CD14-positive monocyte (primary cell): ENCODE results near the gene BAIAP2L1. TPM values are rescaled to one million over a fixed set of nuclear protein-coding genes. Genes with fewer than 3 reads are reported as not detected.

ENCODE experiments used
- DNase-seq, 3 donors: peaks; one replicate each; pipeline ENCODE4 v3.0.0-alpha.2; 2011 to 2022
- H2AFZ ChIP-seq: 2 replicates; pipeline ENCODE4 v1.6.0; 2012; ENCODE audit warnings: mild to moderate bottlenecking, low read depth, low read length, inconsistent platforms; ENCODE audit not compliant: insufficient read depth, poor library complexity, severe bottlenecking
- H3K27ac ChIP-seq, 2 donors: 1 replicate in 1 of 2; 2 replicates in 1 of 2; pipeline ENCODE4 v1.5.1; 2012 to 2013; ENCODE audit warnings: low read length in 2 of 2, control low read depth in 1 of 2, inconsistent platforms in 1 of 2, low read depth in 1 of 2, mild to moderate bottlenecking in 1 of 2
- H3K27me3 ChIP-seq, 2 donors: one replicate each; pipeline versions ENCODE4 v1.6.0 to v1.6.1; 2011 to 2013; ENCODE audit warnings: low read length in 2 of 2; ENCODE audit not compliant: control insufficient read depth in 2 of 2, insufficient read depth in 2 of 2
- H3K36me3 ChIP-seq, 2 donors: replicated peaks in 1 of 2; 1 replicate in 1 of 2; 2 replicates in 1 of 2; pipeline versions ENCODE4 v1.5.1 to v1.6.1; 2012 to 2013; ENCODE audit warnings: low read length in 2 of 2, control low read depth in 1 of 2, inconsistent platforms in 1 of 2, mild to moderate bottlenecking in 1 of 2; ENCODE audit not compliant: insufficient read depth in 2 of 2, control insufficient read depth in 1 of 2
- H3K4me1 ChIP-seq, 2 donors: 1 replicate in 1 of 2; 2 replicates in 1 of 2; pipeline versions ENCODE4 v1.5.1 to v1.6.1; 2012 to 2013; ENCODE audit warnings: low read length in 2 of 2, control low read depth in 1 of 2, inconsistent platforms in 1 of 2, mild to moderate bottlenecking in 1 of 2, moderate library complexity in 1 of 2; ENCODE audit not compliant: insufficient read depth in 2 of 2, control insufficient read depth in 1 of 2
- H3K4me2 ChIP-seq: replicated peaks from 2 replicates; pipeline ENCODE3; 2012; ENCODE audit warnings: low read length, moderate library complexity, mild to moderate bottlenecking; ENCODE audit not compliant: poor library complexity, severe bottlenecking; ENCODE audit errors: extremely low read depth
- H3K4me3 ChIP-seq, 3 experiments: fragments of 200-600 bp in 1 of 3; sonication (generic) in 1 of 3; replicated peaks in 1 of 3; 1 replicate in 2 of 3; 2 replicates in 1 of 3; pipeline ENCODE4 v1.5.1; 2011 to 2013; ENCODE audit warnings: low read length in 3 of 3, mild to moderate bottlenecking in 3 of 3, control low read depth in 2 of 3, low read depth in 2 of 3, inconsistent platforms in 1 of 3, moderate library complexity in 1 of 3
- H3K79me2 ChIP-seq: 2 replicates; pipeline ENCODE4 v1.6.0; 2012; ENCODE audit warnings: mild to moderate bottlenecking, control low read depth, inconsistent platforms, low read length, moderate library complexity; ENCODE audit not compliant: insufficient read depth
- H3K9ac ChIP-seq: 2 replicates; pipeline ENCODE4 v1.6.0; 2017; ENCODE audit warnings: low read length, mild to moderate bottlenecking; ENCODE audit not compliant: insufficient read depth, poor library complexity, severe bottlenecking
- H3K9me3 ChIP-seq, 2 donors: replicated peaks in 1 of 2; 1 replicate in 1 of 2; 2 replicates in 1 of 2; pipeline versions ENCODE4 v1.5.1 to v1.6.1; 2012 to 2013; ENCODE audit warnings: low read length in 2 of 2, control low read depth in 1 of 2; ENCODE audit not compliant: control insufficient read depth in 1 of 2, insufficient read depth in 1 of 2
- H4K20me1 ChIP-seq: 2 replicates; pipeline ENCODE4 v1.6.0; 2012; ENCODE audit warnings: mild to moderate bottlenecking, low read length, control low read depth, moderate library complexity; ENCODE audit not compliant: insufficient read depth
- H3K27ac Mint-ChIP-seq, 7 donors: one replicate each; pipeline ENCODE4 v1.8.0; 2020; ENCODE audit warnings: mild to moderate bottlenecking in 7 of 7, mixed read lengths in 7 of 7, moderate library complexity in 6 of 7, inconsistent platforms in 2 of 7
- H3K27me3 Mint-ChIP-seq, 3 donors: one replicate each; pipeline ENCODE4 v1.8.0; 2021 to 2022; ENCODE audit warnings: low read depth in 3 of 3, mild to moderate bottlenecking in 3 of 3, mixed read lengths in 3 of 3, moderate library complexity in 3 of 3, inconsistent platforms in 1 of 3
- H3K36me3 Mint-ChIP-seq, 2 donors: one replicate each; pipeline ENCODE4 v1.8.0; 2020; ENCODE audit warnings: mixed read lengths in 2 of 2, inconsistent platforms in 1 of 2, mild to moderate bottlenecking in 1 of 2
- H3K4me1 Mint-ChIP-seq: one replicate; pipeline ENCODE4 v1.8.0; 2020; ENCODE audit warnings: mild to moderate bottlenecking, mixed read lengths
- H3K4me3 Mint-ChIP-seq, 2 donors: one replicate each; pipeline ENCODE4 v1.8.0; 2020; ENCODE audit warnings: mild to moderate bottlenecking in 2 of 2, mixed read lengths in 2 of 2, moderate library complexity in 1 of 2
- H3K9me3 Mint-ChIP-seq, 7 donors: one replicate each; pipeline ENCODE4 v1.8.0; 2020 to 2022; ENCODE audit warnings: mixed read lengths in 7 of 7, mild to moderate bottlenecking in 6 of 7, moderate library complexity in 6 of 7, inconsistent platforms in 2 of 7
- CTCF ChIP-seq: fragments of 200-600 bp; IDR thresholded peaks from one replicate; pipeline ENCODE4 v1.8.0; 2022; ENCODE audit warnings: antibody characterized with exemption, mild to moderate bottlenecking
- WGBS: methylation state at CpG from one replicate; pipeline ENCODE4 v1.1.5; 2013; ENCODE audit warnings: missing lambda C conversion rate; ENCODE audit not compliant: insufficient coverage; 5-methylcytosine and 5-hydroxymethylcytosine counted together
- intact Hi-C, 2 donors: fragments of 100-400 bp; cut with micrococcal nuclease; formaldehyde crosslinking; loops; one replicate each; pipeline versions ENCODE4 v1.15.0 to v1.15.1; 2023
- polyA plus RNA-seq, 3 donors: library from polyadenylated mRNA; depleted of rRNA in 1 of 3; unstranded in 2 of 3; stranded (reverse) in 1 of 3; fragments of 300-500 nt in 2 of 3; fragments of >200 nt in 1 of 3; fragmentation: Illumina TruSeq in 2 of 3; gene quantifications; 1 replicate in 2 of 3; 2 replicates in 1 of 3; pipeline ENCODE4 v1.2.3, GENCODE V29; 2012 to 2021

BAIAP2L1 gene
- polyA plus RNA-seq, 3 donors, result 0.17 to 0.52 TPM; not detected in 1

GRCh38 chr7:98312201-98312600, 88.7 kb downstream of the BAIAP2L1 start:
- H3K9ac ChIP-seq, result no peak overlapping the region
- 100% methylated on average over 4 of the region's 7 CpGs for WGBS
- intact Hi-C loops, result no loop called here
- H3K4me2 ChIP-seq, result no peak overlapping the region
- no peaks in the 10 kb centered on the region for H3K79me2 ChIP-seq
- H3K27ac Mint-ChIP-seq, result peak overlapping the region in 1 of 7 donors; percentile 54
- peaks cover 0 to 13% of the 10 kb centered on the region in 2 donors for H3K36me3 Mint-ChIP-seq
- H3K4me1 ChIP-seq, result no peaks in the 10 kb centered on the region
- H2AFZ ChIP-seq, result no peak overlapping the region
- H4K20me1 ChIP-seq, result no peaks in the 10 kb centered on the region
- no peaks in the 10 kb centered on the region for H3K27me3 ChIP-seq
- peaks cover 0 to 6% (median 2%) of the 10 kb centered on the region in 7 donors for H3K9me3 Mint-ChIP-seq
- no peak overlapping the region for H3K27ac ChIP-seq
- no peak for DNase-seq
- TF ChIP-seq CTCF, result no peak
- H3K27me3 Mint-ChIP-seq, result no peaks in the 10 kb centered on the region
- H3K4me1 Mint-ChIP-seq, result peaks cover 2% of the 10 kb centered on the region
- H3K9me3 ChIP-seq, result no peaks in the 10 kb centered on the region
- H3K36me3 ChIP-seq, result peaks cover 14 to 16% of the 10 kb centered on the region in 2 donors
- no peak overlapping the region for H3K4me3 ChIP-seq
- peak overlapping the region in 1 of 2 donors; percentile 25 for H3K4me3 Mint-ChIP-seq

GRCh38 chr7:98309566-98309965, 91.3 kb downstream of the BAIAP2L1 start:
- peaks cover 0 to 2% (median 0%) of the 10 kb centered on the region in 3 donors for H3K27me3 Mint-ChIP-seq
- no peak overlapping the region for H3K27ac Mint-ChIP-seq
- Histone ChIP-seq H3K4me3 (no peak overlapping the region), H3K27me3 (no peaks in the 10 kb centered on the region), H2AFZ (no peak overlapping the region), H4K20me1 (no peaks in the 10 kb centered on the region), H3K36me3 (peaks cover 16 to 17% of the 10 kb centered on the region in 2 donors), H3K9ac (no peak overlapping the region), H3K4me2 (no peak overlapping the region), H3K27ac (no peak overlapping the region), H3K4me1 (no peaks in the 10 kb centered on the region), H3K79me2 (no peaks in the 10 kb centered on the region), H3K9me3 (no peaks in the 10 kb centered on the region)
- H3K4me3 Mint-ChIP-seq, result no peak overlapping the region
- H3K36me3 Mint-ChIP-seq, result peaks cover 0 to 17% of the 10 kb centered on the region in 2 donors
- TF ChIP-seq CTCF, result no peak
- DNase-seq, result no peak
- WGBS, result 94% methylated on average over 8 of the region's 8 CpGs
- intact Hi-C loops, result no loop called here
- H3K4me1 Mint-ChIP-seq, result peaks cover 2% of the 10 kb centered on the region
- H3K9me3 Mint-ChIP-seq, result no peaks in the 10 kb centered on the region
